Mesodermal cell (in vitro differentiated cells): ENCODE data around the gene TFAP2D. TPM values are rescaled to one million over a fixed set of nuclear protein-coding genes. Genes with fewer than 3 reads are reported as not detected.

Experiments used
- H3K27ac ChIP-seq: 2 replicates; pipeline ENCODE4 v1.7.0; 2013; ENCODE audit warnings: mild to moderate bottlenecking, low read depth, low read length, moderate library complexity; ENCODE audit not compliant: severe bottlenecking
- H3K36me3 ChIP-seq: 2 replicates; pipeline ENCODE4 v1.7.1; 2013; ENCODE audit warnings: mild to moderate bottlenecking, low read length, moderate library complexity; ENCODE audit not compliant: control insufficient read depth, insufficient read depth
- H3K4me1 ChIP-seq: one replicate; pipeline ENCODE4 v1.7.1; 2013; ENCODE audit warnings: mild to moderate bottlenecking, low read length; ENCODE audit not compliant: insufficient read depth, control insufficient read depth, poor library complexity, severe bottlenecking
- H3K4me3 ChIP-seq: 2 replicates; pipeline ENCODE4 v1.7.0; 2013; ENCODE audit warnings: low read length, control low read depth, mild to moderate bottlenecking; ENCODE audit not compliant: insufficient read depth, poor library complexity, severe bottlenecking; ENCODE audit errors: extremely low read depth
- H3K9me3 ChIP-seq: 2 replicates; pipeline ENCODE4 v1.7.1; 2013; ENCODE audit warnings: mild to moderate bottlenecking, low read length, moderate library complexity; ENCODE audit not compliant: control insufficient read depth
- WGBS, 2 experiments: methylation state at CpG; one replicate each; pipeline ENCODE4 v1.1.5; 2013; ENCODE audit warnings: missing lambda C conversion rate in 2 of 2; ENCODE audit not compliant: insufficient coverage in 2 of 2; 5-methylcytosine and 5-hydroxymethylcytosine counted together
- polyA plus RNA-seq, 2 experiments: library from polyadenylated mRNA; stranded (reverse); fragments of 50-300 nt; gene quantifications; one replicate each; pipeline ENCODE4 v1.2.3, GENCODE V29; 2013

TFAP2D gene
- not detected for polyA plus RNA-seq (2013, experiment 1 of 2)
- not detected for polyA plus RNA-seq (2013, experiment 2 of 2)

DNA sequence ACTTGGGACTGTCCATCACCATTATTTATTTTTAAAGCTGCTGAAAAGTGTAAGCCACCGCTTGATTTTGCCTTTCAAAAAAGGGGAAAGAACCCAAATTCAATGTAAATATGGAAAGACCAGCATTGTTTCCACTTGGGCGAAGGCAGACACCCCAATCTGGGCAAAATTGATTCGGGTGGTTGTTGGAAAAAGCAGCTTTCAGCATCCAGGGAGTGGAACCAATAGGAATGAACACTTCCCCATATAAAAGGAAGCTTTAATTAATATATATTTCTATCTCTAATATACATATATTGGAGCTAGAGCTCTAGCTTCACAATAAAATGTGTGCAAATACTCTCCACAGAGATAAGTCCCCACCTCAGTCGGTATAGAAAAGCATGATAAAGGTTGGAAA, at the start of gene TFAP2D:
TFAP2D (plus strand) TSS at position 301 of the 400 bp plus-strand sequence. CDS start 530 bp downstream, outside the sequence.
- Histone ChIP-seq H3K9me3 (no peaks in the 10 kb centered on the region), H3K36me3 (no peaks in the 10 kb centered on the region), H3K4me1 (no peaks in the 10 kb centered on the region), H3K4me3 (no peak within 1 kb of the TSS), H3K27ac (no peak within 1 kb of the TSS)
- 23% methylated on average over 2 of the region's 4 CpGs; no CpG with 5 or more reads in 1 of the 2 experiments for WGBS, 2 experiments

GRCh38 chr6:50663806-50664205, 49.5 kb upstream of the TFAP2D start:
- no peak overlapping the region for H3K4me3 ChIP-seq
- H3K36me3 ChIP-seq = no peaks in the 10 kb centered on the region
- no peaks in the 10 kb centered on the region for H3K4me1 ChIP-seq
- no peaks in the 10 kb centered on the region for H3K9me3 ChIP-seq
- H3K27ac ChIP-seq = no peak overlapping the region
- no CpG with 5 or more reads among the region's 1 CpG for WGBS, 2 experiments

GRCh38 chr6:50666089-50666488, 47.2 kb upstream of the TFAP2D start:
- Histone ChIP-seq H3K27ac (no peak overlapping the region), H3K36me3 (no peaks in the 10 kb centered on the region), H3K4me3 (no peak overlapping the region), H3K4me1 (no peaks in the 10 kb centered on the region), H3K9me3 (no peaks in the 10 kb centered on the region)
- WGBS, 2 experiments = no CpG with 5 or more reads among the region's 3 CpGs

GRCh38 chr6:50681213-50681824, 32.0 kb upstream of the TFAP2D start:
- WGBS, 2 experiments = 61 to 88% methylated on average over 2 to 4 of the region's 4 CpGs
- H3K9me3 ChIP-seq = no peaks in the 10 kb centered on the region
- no peak overlapping the region for H3K27ac ChIP-seq
- H3K4me3 ChIP-seq = no peak overlapping the region
- H3K4me1 ChIP-seq = no peaks in the 10 kb centered on the region
- H3K36me3 ChIP-seq = no peaks in the 10 kb centered on the region

DNA sequence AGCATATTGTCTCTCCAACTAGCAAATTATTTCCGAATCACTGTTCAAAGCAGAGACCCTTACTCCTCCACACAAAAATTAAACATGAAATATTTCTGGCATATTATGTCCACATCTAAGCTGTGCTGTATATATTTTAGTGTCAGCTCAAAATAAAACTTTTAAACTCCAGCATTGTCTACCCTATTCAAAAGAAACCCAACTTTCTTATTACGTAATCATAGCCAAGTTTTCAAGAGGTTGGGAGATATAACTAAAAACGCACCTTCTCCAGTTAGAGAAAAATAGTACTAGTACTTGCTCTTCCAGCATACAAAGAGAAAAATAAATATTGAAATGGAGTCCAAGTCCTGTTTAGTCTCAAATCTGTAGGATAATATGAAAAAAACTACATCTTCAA, 24.1 kb upstream of the TFAP2D start:
- H3K9me3 ChIP-seq = no peaks in the 10 kb centered on the region
- no peaks in the 10 kb centered on the region for H3K36me3 ChIP-seq
- 100% methylated on average over 1 of the region's 3 CpGs; no CpG with 5 or more reads in 1 of the 2 experiments for WGBS, 2 experiments
- no peaks in the 10 kb centered on the region for H3K4me1 ChIP-seq
- H3K4me3 ChIP-seq = no peak overlapping the region
- no peak overlapping the region for H3K27ac ChIP-seq

DNA sequence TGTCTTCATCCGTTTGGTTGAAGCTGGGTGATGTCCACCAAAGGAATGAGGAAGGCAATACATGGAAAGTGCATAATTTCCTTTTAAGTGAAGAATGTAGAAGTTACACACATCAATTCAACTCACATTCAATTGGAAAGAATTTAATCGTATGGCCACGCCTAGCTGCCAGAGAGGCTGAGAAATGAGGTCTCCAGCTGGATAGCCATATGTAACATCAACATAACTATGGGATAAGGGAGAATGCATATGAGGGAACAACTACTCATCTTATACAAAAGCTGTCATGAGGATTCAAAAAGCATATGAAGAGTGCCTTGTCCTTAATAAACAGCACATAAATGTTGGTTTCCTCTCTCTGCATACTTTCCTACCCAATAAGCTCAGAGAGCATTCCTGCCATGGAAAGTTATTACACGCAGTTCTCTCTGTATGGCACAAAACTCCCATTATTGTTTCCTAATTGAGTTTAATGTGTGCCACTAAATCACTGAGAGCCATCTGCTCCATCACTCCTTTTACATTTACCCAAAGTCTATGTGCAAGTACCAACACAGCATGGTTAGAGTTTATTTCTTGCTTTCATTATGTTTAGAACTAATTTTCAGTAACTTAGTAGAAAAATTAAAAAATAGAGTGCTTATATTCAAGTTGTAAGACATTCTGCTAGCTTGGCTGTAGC, 21.4 kb upstream of the TFAP2D start:
- Histone ChIP-seq H3K27ac (no peak overlapping the region), H3K4me3 (no peak overlapping the region), H3K36me3 (no peaks in the 10 kb centered on the region), H3K9me3 (no peaks in the 10 kb centered on the region), H3K4me1 (no peaks in the 10 kb centered on the region)
- WGBS, 2 experiments = no CpG with 5 or more reads among the region's 4 CpGs

DNA sequence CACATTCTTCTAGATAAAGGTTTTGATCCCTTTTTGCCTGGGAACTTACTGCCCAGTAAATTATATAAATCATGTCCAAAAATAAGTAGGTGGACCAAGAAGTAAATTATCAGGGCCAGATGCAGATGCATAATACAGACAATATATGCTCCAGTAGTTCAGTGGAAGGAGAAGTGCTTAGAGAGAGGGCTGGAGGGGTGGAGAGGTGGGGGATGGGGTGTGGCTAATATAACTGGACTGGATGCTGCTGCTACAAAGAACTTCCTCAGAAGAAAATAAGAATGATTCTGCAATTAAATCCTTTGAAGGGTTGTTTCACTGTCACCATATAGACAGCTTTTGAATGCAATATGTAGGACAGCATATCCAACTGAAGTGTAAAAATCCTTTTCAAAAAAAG, 14.8 kb upstream of the TFAP2D start:
- Histone ChIP-seq H3K4me1 (no peaks in the 10 kb centered on the region), H3K9me3 (no peaks in the 10 kb centered on the region), H3K36me3 (no peaks in the 10 kb centered on the region), H3K27ac (no peak overlapping the region), H3K4me3 (no peak overlapping the region)

DNA sequence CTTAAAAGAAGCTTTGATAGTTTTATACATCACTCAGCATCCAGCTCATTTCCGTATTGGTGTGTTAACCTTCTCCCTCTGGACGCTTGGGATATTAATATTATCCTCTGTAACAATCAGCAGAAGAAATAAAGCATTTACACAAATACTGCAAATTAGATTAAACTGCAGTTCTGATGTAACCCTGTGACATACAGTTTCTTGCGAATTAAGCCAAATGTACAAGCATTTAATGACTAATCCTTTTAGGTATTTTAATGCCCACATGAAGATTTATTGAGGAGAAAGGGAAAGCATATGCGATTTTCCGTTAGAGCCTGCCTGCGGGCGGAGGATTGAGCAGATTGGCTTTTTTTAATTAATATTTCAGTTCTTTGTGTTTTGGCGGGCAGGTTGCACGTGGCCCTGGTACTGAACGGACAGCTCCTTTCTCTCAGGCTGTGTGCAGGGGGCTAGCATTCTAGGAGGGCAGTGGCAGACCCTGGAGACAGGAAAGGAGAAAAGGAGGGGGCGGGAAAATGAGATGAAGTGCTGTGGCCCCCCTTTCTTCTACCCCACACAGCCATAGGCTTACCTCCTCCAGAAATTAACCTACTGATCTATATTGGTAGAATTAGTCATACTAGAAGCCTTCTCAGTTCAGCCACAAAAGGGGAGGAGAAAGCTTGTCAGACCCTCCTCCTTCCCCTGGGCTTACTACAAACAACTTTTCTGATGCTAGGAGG, 14.1 kb upstream of the TFAP2D start:
- H3K27ac ChIP-seq = no peak overlapping the region
- H3K36me3 ChIP-seq = no peaks in the 10 kb centered on the region
- no peaks in the 10 kb centered on the region for H3K9me3 ChIP-seq
- H3K4me3 ChIP-seq = no peak overlapping the region
- WGBS, 2 experiments = 40% methylated on average over 2 of the region's 11 CpGs; no CpG with 5 or more reads in 1 of the 2 experiments
- no peaks in the 10 kb centered on the region for H3K4me1 ChIP-seq

- no peaks in the 10 kb centered on the region for H3K36me3 ChIP-seq
- no peak overlapping the region for H3K4me3 ChIP-seq
- H3K4me1 ChIP-seq = no peaks in the 10 kb centered on the region
- WGBS, 2 experiments = 0 to 2% methylated on average over 23 of the region's 23 CpGs
- H3K9me3 ChIP-seq = no peaks in the 10 kb centered on the region
- H3K27ac ChIP-seq = no peak overlapping the region
These were observed 6.8 kb upstream of the TFAP2D start for GRCh38 chr6:50706575-50706974.

- Histone ChIP-seq H3K4me1 (no peaks in the 10 kb centered on the region), H3K9me3 (no peaks in the 10 kb centered on the region), H3K27ac (no peak overlapping the region), H3K4me3 (no peak overlapping the region), H3K36me3 (no peaks in the 10 kb centered on the region)
- no CpG with 5 or more reads among the region's 7 CpGs for WGBS, 2 experiments
These were observed 6.1 kb upstream of the TFAP2D start for GRCh38 chr6:50707191-50707590.
